RWPE1 (cell line): ENCODE results near the gene SERBP1.

Source experiments
- CTCF ChIA-PET: fragments of 350-600 bp; sonication (Branson Sonifier 250); formaldehyde crosslinking; extraction: SDS; loops from one replicate; lab custom pipeline; 2021; lab: Yijun Ruan, JAX
- POLR2A ChIA-PET: fragments of 400-600 bp; formaldehyde crosslinking; extraction: SDS; loops from one replicate; lab custom pipeline; 2020; ENCODE audit warnings: antibody characterized with exemption; ENCODE audit not compliant: low non-redundant PET; lab: Yijun Ruan, JAX
- DNase-seq: peaks from one replicate; pipeline ENCODE4 v3.0.0; 2012; ENCODE audit warnings: low spot score
- H3K27ac ChIP-seq: fragments of 450-650 bp; 2 replicates; pipeline ENCODE4 v1.5.1; 2017
- CTCF ChIP-seq: fragments of 450-650 bp; conservative IDR thresholded peaks from 2 replicates; pipeline ENCODE4 v1.5.1; 2017; ENCODE audit warnings: low read depth, mild to moderate bottlenecking

Gene SERBP1

GRCh38 chr1:67460676-67461500, 30.7 kb upstream of the SERBP1 start:
- ChIA-PET CTCF (no interaction called here), POLR2A (no interaction called here)
- DNase-seq = no peak
- TF ChIP-seq CTCF = no peak
- H3K27ac ChIP-seq = no peak overlapping the region

- no peak overlapping the region for H3K27ac ChIP-seq
- ChIA-PET POLR2A (no interaction called here), CTCF (interaction anchor here (0.8 kb wide), 1 partner anchor 111 kb away, joined by 3 read pairs; no protein-coding TSS in a partner anchor)
- no peak for TF ChIP-seq CTCF
- DNase-seq = no peak
Observed at GRCh38 chr1:67459068-67459467, 28.9 kb upstream of the SERBP1 start.

GRCh38 chr1:67458663-67459062, 28.5 kb upstream of the SERBP1 start:
- ChIA-PET CTCF (no interaction called here), POLR2A (no interaction called here)
- no peak overlapping the region for H3K27ac ChIP-seq
- no peak for DNase-seq
- TF ChIP-seq CTCF = no peak

- POLR2A ChIA-PET = no interaction called here
- no peak overlapping the region for H3K27ac ChIP-seq
- TF ChIP-seq CTCF = no peak
- CTCF ChIA-PET = interaction anchor here (0.7 to 0.9 kb wide), 2 partner anchors 13 to 43 kb away, joined by 3 to 5 read pairs; no protein-coding TSS in a partner anchor
- no peak for DNase-seq
Observed at GRCh38 chr1:67457247-67457646, 27.0 kb upstream of the SERBP1 start.

GRCh38 chr1:67451815-67452214, 21.6 kb upstream of the SERBP1 start:
- no peak overlapping the region for H3K27ac ChIP-seq
- DNase-seq = no peak
- POLR2A ChIA-PET = no interaction called here
- no peak for TF ChIP-seq CTCF
- CTCF ChIA-PET = no interaction called here

- TF ChIP-seq CTCF = no peak
- CTCF ChIA-PET = no interaction called here
- no peak for DNase-seq
- H3K27ac ChIP-seq = no peak overlapping the region
- POLR2A ChIA-PET = no interaction called here
Observed at GRCh38 chr1:67451356-67451755, 21.2 kb upstream of the SERBP1 start.
